ENCODE results near the gene GFY.
A peak's percentile ranks its signal among the peaks of the same experiment; 100 is the strongest.

Gene GFY

DNA sequence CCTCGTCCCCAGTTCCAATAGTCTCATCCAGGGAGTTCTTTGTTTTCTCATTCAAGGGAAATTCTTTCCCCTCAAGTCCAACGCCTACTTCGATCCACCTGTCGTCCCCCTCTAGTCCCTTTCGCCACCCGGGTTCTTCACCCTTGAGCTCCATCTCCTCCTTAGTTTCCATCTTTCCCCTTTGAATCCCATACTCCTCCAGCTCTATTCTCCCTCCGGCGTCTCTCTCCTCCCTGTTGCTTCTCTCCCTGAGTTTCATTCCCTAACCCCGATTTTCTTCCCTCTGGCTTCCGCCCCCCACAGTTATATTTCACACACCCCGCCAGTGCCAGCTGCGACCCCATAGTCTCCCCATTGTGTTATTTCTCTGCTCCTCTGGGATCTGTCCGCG is 16.8 kb downstream of the GFY start:
- no peaks in the 10 kb centered on the region for H3K4me1 ChIP-seq (ENCODE audit: control insufficient read depth in 1 of 2, insufficient read depth in 2 of 2, low read length in 2 of 2)
- no peak overlapping the region for H3K4me3 ChIP-seq (ENCODE audit: low read depth, low read length)
- H3K4ac ChIP-seq (ENCODE audit: low read depth, low read length) = no peak overlapping the region
- H2BK12ac ChIP-seq (ENCODE audit: low read length) = no peak overlapping the region
- H4K8ac ChIP-seq (ENCODE audit: low read depth, low read length) = no peak overlapping the region
- no peak overlapping the region for H3K18ac ChIP-seq (ENCODE audit: low read length)
- H3K79me2 ChIP-seq (ENCODE audit: control insufficient read depth, insufficient read depth, low read length, poor library complexity) = peaks cover 3% of the 10 kb centered on the region
- H3K14ac ChIP-seq (ENCODE audit: low read length) = no peak overlapping the region
- no CpG with 5 or more reads among the region's 14 CpGs for WGBS (ENCODE audit: extremely low coverage, insufficient coverage, insufficient read length)
- H3K9ac ChIP-seq (ENCODE audit: low read length) = no peak overlapping the region
- H4K12ac ChIP-seq (ENCODE audit: low read depth, low read length) = no peak overlapping the region
- no peak overlapping the region for H4K91ac ChIP-seq (ENCODE audit: low read depth, low read length)
- H3K9me3 ChIP-seq (ENCODE audit: insufficient read depth, low read depth, low read length) = peaks cover 5% of the 10 kb centered on the region
- H2AFZ ChIP-seq (ENCODE audit: insufficient read depth, low read length, poor library complexity) = no peak overlapping the region
- no peak overlapping the region for H3K4me2 ChIP-seq (ENCODE audit: low read length)
- no peak overlapping the region for H2AK5ac ChIP-seq (ENCODE audit: low read length)
- no peak overlapping the region for H3K23ac ChIP-seq (ENCODE audit: low read length)
- no peak for DNase-seq
- no peak overlapping the region for H3K27ac ChIP-seq (ENCODE audit: low read depth, low read length)
- no peak overlapping the region for H2BK120ac ChIP-seq (ENCODE audit: insufficient read depth, low read length, poor library complexity)
- H3K36me3 ChIP-seq (ENCODE audit: control insufficient read depth in 1 of 2, insufficient read depth in 2 of 2, low read length in 2 of 2) = peaks cover 6 to 7% of the 10 kb centered on the region in 2 experiments
- peaks cover 47% of the 10 kb centered on the region for H3K27me3 ChIP-seq (ENCODE audit: insufficient read depth, low read length)
- no peak overlapping the region for H2BK5ac ChIP-seq (ENCODE audit: low read depth, low read length, poor library complexity)
- peaks cover 5% of the 10 kb centered on the region for H3K79me1 ChIP-seq (ENCODE audit: low read length)

DNA sequence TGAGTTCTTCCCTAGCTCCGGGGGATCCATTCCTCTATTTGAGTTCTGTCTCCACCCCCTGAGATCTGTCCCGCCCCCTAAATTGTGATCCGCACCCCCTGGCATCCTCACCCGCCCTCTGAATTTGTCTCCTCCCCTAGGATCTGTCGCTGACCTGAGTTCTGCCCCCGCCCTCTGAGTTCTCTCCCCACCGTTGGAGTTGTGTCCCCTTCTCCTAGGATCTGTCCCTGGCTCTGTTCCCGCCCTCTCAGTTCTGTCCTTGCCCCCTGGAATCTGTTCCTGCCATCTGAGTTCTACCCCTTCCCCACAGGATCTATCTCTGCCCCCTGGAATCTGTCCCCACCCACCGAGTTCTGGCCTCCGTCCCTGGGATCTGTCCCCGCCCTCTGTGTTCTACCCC is 17.2 kb downstream of the GFY start:
- Histone ChIP-seq H3K27me3 (ENCODE audit: insufficient read depth, low read length) (peaks cover 46% of the 10 kb centered on the region), H3K79me1 (ENCODE audit: low read length) (peaks cover 5% of the 10 kb centered on the region), H3K18ac (ENCODE audit: low read length) (no peak overlapping the region), H4K8ac (ENCODE audit: low read depth, low read length) (no peak overlapping the region), H3K23ac (ENCODE audit: low read length) (no peak overlapping the region), H2BK5ac (ENCODE audit: low read depth, low read length, poor library complexity) (no peak overlapping the region), H3K9ac (ENCODE audit: low read length) (no peak overlapping the region), H2BK12ac (ENCODE audit: low read length) (peak overlapping the region; percentile 13), H3K36me3 (ENCODE audit: control insufficient read depth in 1 of 2, insufficient read depth in 2 of 2, low read length in 2 of 2) (peaks cover 10 to 11% of the 10 kb centered on the region in 2 experiments), H4K12ac (ENCODE audit: low read depth, low read length) (no peak overlapping the region), H4K91ac (ENCODE audit: low read depth, low read length) (no peak overlapping the region), H2BK120ac (ENCODE audit: insufficient read depth, low read length, poor library complexity) (no peak overlapping the region), H3K79me2 (ENCODE audit: control insufficient read depth, insufficient read depth, low read length, poor library complexity) (peaks cover 3% of the 10 kb centered on the region), H3K4me1 (ENCODE audit: control insufficient read depth in 1 of 2, insufficient read depth in 2 of 2, low read length in 2 of 2) (no peaks in the 10 kb centered on the region), H3K4me2 (ENCODE audit: low read length) (peak overlapping the region; percentile 36), H2AFZ (ENCODE audit: insufficient read depth, low read length, poor library complexity) (no peak overlapping the region), H2AK5ac (ENCODE audit: low read length) (no peak overlapping the region), H3K14ac (ENCODE audit: low read length) (no peak overlapping the region), H3K27ac (ENCODE audit: low read depth, low read length) (no peak overlapping the region), H3K9me3 (ENCODE audit: insufficient read depth, low read depth, low read length) (peaks cover 5% of the 10 kb centered on the region), H3K4ac (ENCODE audit: low read depth, low read length) (no peak overlapping the region), H3K4me3 (ENCODE audit: low read depth, low read length) (no peak overlapping the region)
- DNase-seq = no peak
- WGBS (ENCODE audit: extremely low coverage, insufficient coverage, insufficient read length) = no CpG with 5 or more reads among the region's 11 CpGs

DNA sequence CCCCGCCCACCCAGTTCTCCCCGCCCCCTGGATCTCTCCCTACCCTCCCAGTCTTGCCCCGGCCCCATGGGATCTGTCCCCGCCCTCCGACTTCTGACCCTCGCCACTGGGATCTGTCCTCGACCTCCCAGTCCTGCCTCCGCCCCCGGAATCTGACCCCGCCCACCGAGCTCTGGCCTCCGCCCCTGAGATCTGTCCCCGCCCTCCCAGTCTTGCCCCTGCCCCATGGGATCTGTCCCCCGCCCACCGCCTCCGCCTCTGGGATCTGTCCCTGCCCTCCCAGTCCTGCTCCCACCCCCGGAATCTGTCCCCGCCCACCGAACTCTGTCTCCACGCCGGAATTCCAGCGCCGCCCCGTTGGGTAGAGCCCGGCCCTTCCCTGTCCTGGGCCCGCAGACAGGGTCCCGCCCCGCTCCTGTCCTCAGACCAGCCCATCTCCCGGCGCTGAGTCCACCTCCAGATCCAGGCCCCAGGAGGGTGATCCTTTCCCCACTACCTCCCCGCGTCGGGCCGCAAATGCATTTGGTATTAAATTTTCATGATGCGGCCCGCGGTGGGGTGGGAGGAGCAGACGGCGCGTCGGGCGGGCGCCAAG is 17.7 kb downstream of the GFY start:
- H3K9ac ChIP-seq (ENCODE audit: low read length) = peak overlapping the region; percentile 57
- H2AK5ac ChIP-seq (ENCODE audit: low read length) = no peak overlapping the region
- peak; percentile 88 to 92 for DNase-seq
- no peak overlapping the region for H2BK5ac ChIP-seq (ENCODE audit: low read depth, low read length, poor library complexity)
- peaks cover 43% of the 10 kb centered on the region for H3K27me3 ChIP-seq (ENCODE audit: insufficient read depth, low read length)
- peak overlapping the region; percentile 75 for H3K4me3 ChIP-seq (ENCODE audit: low read depth, low read length)
- peak overlapping the region; percentile 8 for H4K8ac ChIP-seq (ENCODE audit: low read depth, low read length)
- H3K79me1 ChIP-seq (ENCODE audit: low read length) = peaks cover 5% of the 10 kb centered on the region
- H3K9me3 ChIP-seq (ENCODE audit: insufficient read depth, low read depth, low read length) = peaks cover 5% of the 10 kb centered on the region
- peak overlapping the region; percentile 94 for H3K4me2 ChIP-seq (ENCODE audit: low read length)
- peak overlapping the region; percentile 35 for H2AFZ ChIP-seq (ENCODE audit: insufficient read depth, low read length, poor library complexity)
- no peak overlapping the region for H3K27ac ChIP-seq (ENCODE audit: low read depth, low read length)
- no peak overlapping the region for H3K23ac ChIP-seq (ENCODE audit: low read length)
- H3K36me3 ChIP-seq (ENCODE audit: control insufficient read depth in 1 of 2, insufficient read depth in 2 of 2, low read length in 2 of 2) = peaks cover 12 to 15% of the 10 kb centered on the region in 2 experiments
- WGBS (ENCODE audit: extremely low coverage, insufficient coverage, insufficient read length) = no CpG with 5 or more reads among the region's 43 CpGs
- H3K18ac ChIP-seq (ENCODE audit: low read length) = peak overlapping the region; percentile 3
- peak overlapping the region; percentile 4 for H3K14ac ChIP-seq (ENCODE audit: low read length)
- H3K4me1 ChIP-seq (ENCODE audit: control insufficient read depth in 1 of 2, insufficient read depth in 2 of 2, low read length in 2 of 2) = no peaks in the 10 kb centered on the region
- no peak overlapping the region for H3K4ac ChIP-seq (ENCODE audit: low read depth, low read length)
- H4K12ac ChIP-seq (ENCODE audit: low read depth, low read length) = peak overlapping the region; percentile 14
- peak overlapping the region; percentile 49 for H4K91ac ChIP-seq (ENCODE audit: low read depth, low read length)
- H2BK12ac ChIP-seq (ENCODE audit: low read length) = no peak overlapping the region
- H3K79me2 ChIP-seq (ENCODE audit: control insufficient read depth, insufficient read depth, low read length, poor library complexity) = peaks cover 3% of the 10 kb centered on the region
- peak overlapping the region; percentile 7 for H2BK120ac ChIP-seq (ENCODE audit: insufficient read depth, low read length, poor library complexity)

DNA sequence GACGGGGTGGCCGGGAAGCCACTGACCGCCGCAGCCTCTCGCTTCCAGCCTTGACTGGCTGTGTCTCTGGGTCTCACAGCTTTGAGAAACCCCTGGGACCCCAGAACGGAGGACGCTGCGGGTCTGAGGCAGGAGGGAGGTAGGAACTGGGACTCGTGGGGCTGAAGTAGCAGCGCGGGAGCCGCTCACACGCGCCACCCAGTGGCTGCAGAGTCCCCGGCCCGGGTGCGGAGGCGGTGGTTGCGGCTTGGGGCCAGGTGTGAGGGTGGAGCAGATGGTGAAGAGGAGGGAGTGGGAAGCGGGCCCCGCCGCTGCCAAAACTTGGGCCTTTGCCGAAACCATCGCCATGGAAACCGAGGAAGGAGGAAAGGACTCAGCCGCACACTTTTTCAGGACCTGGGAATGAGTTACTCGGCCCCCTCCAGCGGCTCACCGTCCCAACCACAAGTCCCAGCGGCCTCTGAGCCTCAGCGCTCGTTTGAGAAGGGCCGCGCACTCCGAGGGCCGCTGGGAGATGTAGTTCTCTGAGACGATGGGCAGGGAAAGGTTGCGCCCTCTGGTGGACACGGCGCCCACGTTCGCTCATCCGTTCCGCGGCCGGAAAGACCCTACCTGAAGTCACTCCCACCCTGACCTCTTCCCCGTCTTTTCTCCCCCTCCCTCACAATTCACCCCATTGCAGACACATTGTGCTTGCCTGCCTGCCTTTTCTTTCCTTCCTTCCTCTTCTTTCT is 18.3 kb downstream of the GFY start:
- peaks cover 37% of the 10 kb centered on the region for H3K27me3 ChIP-seq (ENCODE audit: insufficient read depth, low read length)
- no peak overlapping the region for H2BK12ac ChIP-seq (ENCODE audit: low read length)
- peak overlapping the region; percentile 38 for H4K12ac ChIP-seq (ENCODE audit: low read depth, low read length)
- peak overlapping the region; percentile 33 for H3K14ac ChIP-seq (ENCODE audit: low read length)
- H4K8ac ChIP-seq (ENCODE audit: low read depth, low read length) = peak overlapping the region; percentile 8
- H3K4me1 ChIP-seq (ENCODE audit: control insufficient read depth in 1 of 2, insufficient read depth in 2 of 2, low read length in 2 of 2) = no peaks in the 10 kb centered on the region
- no peak overlapping the region for H3K23ac ChIP-seq (ENCODE audit: low read length)
- peak overlapping the region; percentile 94 for H3K4me2 ChIP-seq (ENCODE audit: low read length)
- H3K9me3 ChIP-seq (ENCODE audit: insufficient read depth, low read depth, low read length) = peaks cover 5% of the 10 kb centered on the region
- peak overlapping the region; percentile 75 for H3K4me3 ChIP-seq (ENCODE audit: low read depth, low read length)
- peak overlapping the region; percentile 57 for H3K9ac ChIP-seq (ENCODE audit: low read length)
- no CpG with 5 or more reads among the region's 47 CpGs for WGBS (ENCODE audit: extremely low coverage, insufficient coverage, insufficient read length)
- H2BK120ac ChIP-seq (ENCODE audit: insufficient read depth, low read length, poor library complexity) = peak overlapping the region; percentile 7
- H2AK5ac ChIP-seq (ENCODE audit: low read length) = no peak overlapping the region
- peak overlapping the region; percentile 3 for H3K18ac ChIP-seq (ENCODE audit: low read length)
- DNase-seq = peak; percentile 93 to 96
- peak overlapping the region; percentile 35 for H2AFZ ChIP-seq (ENCODE audit: insufficient read depth, low read length, poor library complexity)
- no peak overlapping the region for H3K4ac ChIP-seq (ENCODE audit: low read depth, low read length)
- no peak overlapping the region for H3K27ac ChIP-seq (ENCODE audit: low read depth, low read length)
- peaks cover 5% of the 10 kb centered on the region for H3K79me1 ChIP-seq (ENCODE audit: low read length)
- H2BK5ac ChIP-seq (ENCODE audit: low read depth, low read length, poor library complexity) = no peak overlapping the region
- peaks cover 17 to 21% of the 10 kb centered on the region in 2 experiments for H3K36me3 ChIP-seq (ENCODE audit: control insufficient read depth in 1 of 2, insufficient read depth in 2 of 2, low read length in 2 of 2)
- H4K91ac ChIP-seq (ENCODE audit: low read depth, low read length) = peak overlapping the region; percentile 49
- peaks cover 3% of the 10 kb centered on the region for H3K79me2 ChIP-seq (ENCODE audit: control insufficient read depth, insufficient read depth, low read length, poor library complexity)

Data from trophoblast cell (in vitro differentiated cells and primary cell).